SK-N-SH (cell line): ENCODE measurements around the gene SKIC8. TPM values are rescaled to one million over a fixed set of nuclear protein-coding genes. Genes with fewer than 3 reads are reported as not detected.
"Not testable (repeated sequence)": the region's sequence is repeated elsewhere in the genome, so short reads cannot be mapped to it uniquely, and the experiment has no call there.

ENCODE experiments used
- CTCF ChIA-PET: fragments of 300-600, 350-600 bp; formaldehyde crosslinking; extraction: SDS; loops from one replicate; lab custom pipeline; 2021; lab: Yijun Ruan, JAX
- POLR2A ChIA-PET: fragments of 350-600 bp; sonication (Branson Sonifier 250); formaldehyde crosslinking; extraction: SDS; loops from one replicate; lab custom pipeline; 2020; ENCODE audit warnings: antibody characterized with exemption, inconsistent platforms; lab: Yijun Ruan, JAX
- DNase-seq: peaks from one replicate; pipeline ENCODE4 v3.0.0; 2012
- H2AFZ ChIP-seq: fragments of 200-600 bp; sonication (generic); 2 replicates; pipeline ENCODE4 v1.8.1; 2016; ENCODE audit warnings: antibody characterized with exemption, mild to moderate bottlenecking, low read depth
- H3F3A ChIP-seq: fragments of 200-600 bp; sonication (generic); replicated peaks from 2 replicates; pipeline ENCODE3; 2016; ENCODE audit warnings: antibody characterized with exemption, mild to moderate bottlenecking; ENCODE audit not compliant: insufficient read depth
- H3K27ac ChIP-seq, 2 experiments: fragments of 200-500 bp in 1 of 2; fragments of 200-600 bp in 1 of 2; sonication (Bioruptor generic) in 1 of 2; sonication (generic), shearing (Covaris generic) in 1 of 2; 2 replicates each; pipeline versions ENCODE4 v1.5.1 to v1.6.1; 2014 to 2016; ENCODE audit warnings: low read depth in 2 of 2, inconsistent platforms in 1 of 2, low read length in 1 of 2, mild to moderate bottlenecking in 1 of 2, mixed read lengths in 1 of 2
- H3K27me3 ChIP-seq: fragments of 200-600 bp; sonication (generic), shearing (Covaris generic); 2 replicates; pipeline ENCODE4 v1.6.1; 2016; ENCODE audit warnings: mixed run types; ENCODE audit not compliant: insufficient read depth
- H3K36me3 ChIP-seq, 2 experiments: fragments of 200-500 bp in 1 of 2; fragments of 200-600 bp in 1 of 2; sonication (Bioruptor generic) in 1 of 2; sonication (generic) in 1 of 2; replicated peaks in 1 of 2; 2 replicates each; pipeline versions ENCODE3 to v1.5.1; 2014 to 2016; ENCODE audit warnings: low read length in 1 of 2, mild to moderate bottlenecking in 1 of 2; ENCODE audit not compliant: insufficient read depth in 2 of 2, control insufficient read depth in 1 of 2
- H3K4me1 ChIP-seq, 2 experiments: fragments of 200-500 bp in 1 of 2; fragments of 200-600 bp in 1 of 2; sonication (Bioruptor generic) in 1 of 2; sonication (generic), shearing (Covaris generic) in 1 of 2; 2 replicates each; pipeline versions ENCODE4 v1.5.1 to v1.6.1; 2014 to 2016; ENCODE audit warnings: low read depth in 1 of 2, low read length in 1 of 2, mixed run types in 1 of 2; ENCODE audit not compliant: insufficient read depth in 2 of 2, control insufficient read depth in 1 of 2
- H3K4me2 ChIP-seq: fragments of 200-600 bp; sonication (generic), shearing (Covaris generic); 2 replicates; pipeline ENCODE4 v1.6.1; 2017; ENCODE audit warnings: mixed run types
- H3K4me3 ChIP-seq, 2 experiments: fragments of 200-500 bp in 1 of 2; fragments of 200-600 bp in 1 of 2; sonication (Bioruptor generic) in 1 of 2; sonication (generic), shearing (Covaris generic) in 1 of 2; 2 replicates each; pipeline versions ENCODE4 v1.5.1 to v1.8.1; 2014 to 2016; ENCODE audit warnings: low read depth in 2 of 2, inconsistent platforms in 1 of 2, low read length in 1 of 2, mild to moderate bottlenecking in 1 of 2, mixed read lengths in 1 of 2, moderate library complexity in 1 of 2
- H3K79me2 ChIP-seq: fragments of 200-600 bp; sonication (generic); 2 replicates; pipeline ENCODE4 v1.8.1; 2017; ENCODE audit warnings: mild to moderate bottlenecking; ENCODE audit not compliant: insufficient read depth
- H3K9ac ChIP-seq: fragments of 200-600 bp; sonication (generic); 2 replicates; pipeline ENCODE4 v1.6.1; 2017; ENCODE audit warnings: mixed run types
- H3K9me2 ChIP-seq: fragments of 200-600 bp; sonication (generic); 2 replicates; pipeline ENCODE4 v1.6.1; 2017; ENCODE audit warnings: mixed run types
- H3K9me3 ChIP-seq: fragments of 200-600 bp; sonication (generic); 2 replicates; pipeline ENCODE4 v1.6.1; 2017; ENCODE audit warnings: mixed run types, mild to moderate bottlenecking, moderate library complexity
- H4K20me1 ChIP-seq: fragments of 200-600 bp; sonication (generic); 2 replicates; pipeline ENCODE4 v1.6.1; 2017; ENCODE audit warnings: mild to moderate bottlenecking, mixed run types; ENCODE audit not compliant: insufficient read depth
- CHD2 ChIP-seq: fragments of 150-350 bp; IDR thresholded peaks from 2 replicates; pipeline ENCODE4 v1.6.1; 2018; ENCODE audit warnings: low read length; ENCODE audit not compliant: partially characterized antibody
- EZH2phosphoT487 ChIP-seq: fragments of 200-600 bp; sonication (generic); IDR thresholded peaks from 2 replicates; pipeline ENCODE4 v1.6.1; 2017; ENCODE audit warnings: low read depth, mixed run types, mild to moderate bottlenecking, antibody characterized with exemption, moderate library complexity, borderline replicate concordance
- FOSL2 ChIP-seq: IDR thresholded peaks from 2 replicates; pipeline ENCODE4 v1.4.0; 2012; ENCODE audit warnings: low read depth, mild to moderate bottlenecking, moderate library complexity, borderline replicate concordance
- FOXJ3 ChIP-seq: sonication (generic); formaldehyde crosslinking; IDR thresholded peaks from 2 replicates; pipeline ENCODE4 v1.5.1; 2020; ENCODE audit warnings: mild to moderate bottlenecking, missing genetic modification reagents
- MXI1 ChIP-seq: IDR thresholded peaks from 2 replicates; pipeline ENCODE4 v1.6.1; 2012; ENCODE audit warnings: mild to moderate bottlenecking, low read depth, low read length, improper control_type of control experiment
- NFIC ChIP-seq: IDR thresholded peaks from 2 replicates; pipeline ENCODE4 v1.4.0; 2012; ENCODE audit warnings: borderline replicate concordance
- RAD21 ChIP-seq: IDR thresholded peaks from 2 replicates; pipeline ENCODE4 v1.6.1; 2012; ENCODE audit warnings: mild to moderate bottlenecking, low read length
- SIN3A ChIP-seq: IDR thresholded peaks from 2 replicates; pipeline ENCODE4 v1.6.1; 2012; ENCODE audit warnings: low read depth, mild to moderate bottlenecking, low read length, moderate library complexity, borderline replicate concordance
- TCF12 ChIP-seq: IDR thresholded peaks from 2 replicates; pipeline ENCODE4 v1.4.0; 2012
- YY1 ChIP-seq: IDR thresholded peaks from 2 replicates; pipeline ENCODE4 v1.4.0; 2012; ENCODE audit warnings: low read depth, mild to moderate bottlenecking
- WGBS: methylation state at CpG from one replicate; pipeline ENCODE4 v1.1.6; 2017; ENCODE audit warnings: low lambda C conversion rate; 5-methylcytosine and 5-hydroxymethylcytosine counted together
- polyA plus RNA-seq, 3 experiments: library from polyadenylated mRNA; depleted of rRNA; stranded (reverse); fragments of >200 nt; gene quantifications; 2 replicates each; pipeline ENCODE4 v1.2.3, GENCODE V29; 2012
- TF ChIP-seq, protein P1 (sequence below): fragments of 150-350 bp; IDR thresholded peaks from 2 replicates; pipeline ENCODE4 v1.6.1; 2017; ENCODE audit warnings: antibody characterized with exemption, low read length, low read depth, borderline replicate concordance
- TF ChIP-seq, protein P2 (sequence below): IDR thresholded peaks from 2 replicates; pipeline ENCODE4 v1.4.0; 2012; ENCODE audit warnings: low read depth, borderline replicate concordance
- TF ChIP-seq, protein P3 (sequence below): IDR thresholded peaks from 2 replicates; pipeline ENCODE4 v1.4.0; 2012; ENCODE audit warnings: low read depth
- TF ChIP-seq, protein P4 (sequence below): IDR thresholded peaks from 2 replicates; pipeline ENCODE4 v1.4.0; 2012; ENCODE audit warnings: low read depth, borderline replicate concordance

The SKIC8 gene
- polyA plus RNA-seq, 1 of the 3 experiments (the other 2 are of a cell fraction) = 78.8 TPM

DNA sequence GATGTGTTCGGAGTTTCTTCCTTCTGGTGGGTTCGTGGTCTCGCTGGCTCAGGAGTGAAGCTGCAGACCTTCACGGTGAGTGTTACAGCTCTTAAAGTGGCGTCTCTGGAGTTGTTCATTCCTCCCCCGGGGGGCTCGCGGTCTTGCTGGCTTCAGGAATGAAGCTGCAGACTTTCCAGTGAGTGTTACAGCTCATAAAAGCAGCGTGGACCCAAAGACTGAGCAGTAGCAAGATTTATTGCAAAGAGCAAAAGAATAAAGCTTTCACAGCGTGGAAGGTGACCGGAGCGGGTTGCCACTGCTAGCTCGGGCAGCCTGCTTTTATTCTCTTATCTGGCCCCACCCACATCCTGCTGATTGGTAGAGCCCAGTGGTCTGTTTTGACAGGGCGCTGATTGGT is 54.0 kb downstream of the SKIC8 start:
- H3K9me3 ChIP-seq, H3K9ac ChIP-seq, H3K4me3 ChIP-seq, H3K79me2 ChIP-seq, H3K27me3 ChIP-seq, DNase-seq, H3K36me3 ChIP-seq, H3K9me2 ChIP-seq, H2AFZ ChIP-seq, H3F3A ChIP-seq, H4K20me1 ChIP-seq, H3K4me2 ChIP-seq, POLR2A ChIA-PET, H3K27ac ChIP-seq: not testable (repeated sequence)
- peaks cover 0 to 12% of the 10 kb centered on the region in 2 experiments; a peak in 1 of 4 replicates for H3K4me1 ChIP-seq
- WGBS = 71% methylated on average over 14 of the region's 14 CpGs
- CTCF ChIA-PET = interaction anchor here (1.0 to 11.0 kb wide), 4 partner anchors 10 to 343 kb away, joined by 3 to 168 read pairs (median 38); partner anchors contain the start of gene CIB2

DNA sequence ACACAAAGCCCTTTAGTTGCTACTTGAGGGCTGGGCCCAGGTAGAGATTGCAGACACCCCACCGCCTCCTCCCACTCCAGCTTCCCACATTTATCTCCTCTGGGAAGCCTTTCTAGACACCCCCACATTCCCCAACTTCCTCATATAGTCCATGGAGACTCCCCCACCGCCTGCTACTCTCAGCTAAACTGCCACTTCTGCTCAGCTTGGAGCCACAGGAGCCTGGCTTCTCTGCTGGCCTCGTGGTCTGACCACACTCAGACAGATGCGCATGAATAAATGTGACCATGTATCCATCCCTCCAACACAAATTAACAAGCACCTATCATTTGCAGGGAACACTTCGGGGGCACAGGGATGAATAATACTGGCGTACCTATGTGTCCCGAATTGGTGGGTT is 54.5 kb downstream of the SKIC8 start:
- H3F3A ChIP-seq = no peaks in the 10 kb centered on the region
- H3K9me2 ChIP-seq = no peaks in the 10 kb centered on the region
- H3K4me1 ChIP-seq = peaks cover 0 to 12% of the 10 kb centered on the region in 2 experiments; a peak in 1 of 4 replicates
- no peaks in the 10 kb centered on the region for H3K9me3 ChIP-seq
- no peak overlapping the region for H2AFZ ChIP-seq
- no peak overlapping the region for H3K27ac ChIP-seq
- CTCF ChIA-PET = interaction anchor here (0.8 to 11.0 kb wide), 4 partner anchors 13 to 286 kb away, joined by 3 to 168 read pairs (median 39); partner anchors contain the start of gene CIB2
- no peak overlapping the region for H3K4me2 ChIP-seq
- whole genome bisulfite sequencing = 44% methylated on average over 7 of the region's 7 CpGs
- no peaks in the 10 kb centered on the region for H3K36me3 ChIP-seq
- H3K27me3 ChIP-seq = no peaks in the 10 kb centered on the region
- no peak for DNase-seq
- no peaks in the 10 kb centered on the region for H4K20me1 ChIP-seq
- no peaks in the 10 kb centered on the region for H3K79me2 ChIP-seq
- POLR2A ChIA-PET = no interaction called here
- H3K4me3 ChIP-seq = no peak overlapping the region
- H3K9ac ChIP-seq = no peak overlapping the region
- TF ChIP-seq, protein P1, sequence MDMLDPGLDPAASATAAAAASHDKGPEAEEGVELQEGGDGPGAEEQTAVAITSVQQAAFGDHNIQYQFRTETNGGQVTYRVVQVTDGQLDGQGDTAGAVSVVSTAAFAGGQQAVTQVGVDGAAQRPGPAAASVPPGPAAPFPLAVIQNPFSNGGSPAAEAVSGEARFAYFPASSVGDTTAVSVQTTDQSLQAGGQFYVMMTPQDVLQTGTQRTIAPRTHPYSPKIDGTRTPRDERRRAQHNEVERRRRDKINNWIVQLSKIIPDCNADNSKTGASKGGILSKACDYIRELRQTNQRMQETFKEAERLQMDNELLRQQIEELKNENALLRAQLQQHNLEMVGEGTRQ = no peak
- TF ChIP-seq RAD21 (no peak), SIN3A (no peak), YY1 (no peak), CHD2 (no peak), NFIC (no peak), FOSL2 (no peak), TCF12 (no peak), EZH2phosphoT487 (no peak), MXI1 (no peak), FOXJ3 (CRISPR knock-in tag) (no peak)
- TF ChIP-seq, protein P2, sequence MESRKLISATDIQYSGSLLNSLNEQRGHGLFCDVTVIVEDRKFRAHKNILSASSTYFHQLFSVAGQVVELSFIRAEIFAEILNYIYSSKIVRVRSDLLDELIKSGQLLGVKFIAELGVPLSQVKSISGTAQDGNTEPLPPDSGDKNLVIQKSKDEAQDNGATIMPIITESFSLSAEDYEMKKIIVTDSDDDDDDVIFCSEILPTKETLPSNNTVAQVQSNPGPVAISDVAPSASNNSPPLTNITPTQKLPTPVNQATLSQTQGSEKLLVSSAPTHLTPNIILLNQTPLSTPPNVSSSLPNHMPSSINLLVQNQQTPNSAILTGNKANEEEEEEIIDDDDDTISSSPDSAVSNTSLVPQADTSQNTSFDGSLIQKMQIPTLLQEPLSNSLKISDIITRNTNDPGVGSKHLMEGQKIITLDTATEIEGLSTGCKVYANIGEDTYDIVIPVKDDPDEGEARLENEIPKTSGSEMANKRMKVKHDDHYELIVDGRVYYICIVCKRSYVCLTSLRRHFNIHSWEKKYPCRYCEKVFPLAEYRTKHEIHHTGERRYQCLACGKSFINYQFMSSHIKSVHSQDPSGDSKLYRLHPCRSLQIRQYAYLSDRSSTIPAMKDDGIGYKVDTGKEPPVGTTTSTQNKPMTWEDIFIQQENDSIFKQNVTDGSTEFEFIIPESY = no peak
- TF ChIP-seq, protein P3, sequence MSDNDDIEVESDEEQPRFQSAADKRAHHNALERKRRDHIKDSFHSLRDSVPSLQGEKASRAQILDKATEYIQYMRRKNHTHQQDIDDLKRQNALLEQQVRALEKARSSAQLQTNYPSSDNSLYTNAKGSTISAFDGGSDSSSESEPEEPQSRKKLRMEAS = no peak
- TF ChIP-seq, protein P4, sequence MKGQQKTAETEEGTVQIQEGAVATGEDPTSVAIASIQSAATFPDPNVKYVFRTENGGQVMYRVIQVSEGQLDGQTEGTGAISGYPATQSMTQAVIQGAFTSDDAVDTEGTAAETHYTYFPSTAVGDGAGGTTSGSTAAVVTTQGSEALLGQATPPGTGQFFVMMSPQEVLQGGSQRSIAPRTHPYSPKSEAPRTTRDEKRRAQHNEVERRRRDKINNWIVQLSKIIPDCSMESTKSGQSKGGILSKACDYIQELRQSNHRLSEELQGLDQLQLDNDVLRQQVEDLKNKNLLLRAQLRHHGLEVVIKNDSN = no peak
